ENCODE results near the gene TMEM161B. TPM values are rescaled to one million over a fixed set of nuclear protein-coding genes. Genes with fewer than 3 reads are reported as not detected.
A peak's percentile ranks its signal among the peaks of the same experiment; 100 is the strongest.
"Not testable (repeated sequence)": the region's sequence is repeated elsewhere in the genome, so short reads cannot be mapped to it uniquely, and the experiment has no call there.

TMEM161B gene
- total RNA-seq, 1 donor from 2014 or later: 21.5 TPM

- TF ChIP-seq CTCF (IDR thresholded peaks at IDR 0.05; ENCODE audit: partially characterized antibody, unreplicated experiment): no peak
- H3K27me3 Mint-ChIP-seq (ENCODE audit: unreplicated experiment): no peaks in the 10 kb centered on the region
- H3K9me3 Mint-ChIP-seq (ENCODE audit: unreplicated experiment): peaks cover 1% of the 10 kb centered on the region
- no peaks in the 10 kb centered on the region for H3K36me3 Mint-ChIP-seq (ENCODE audit: unreplicated experiment)
- H3K4me3 Mint-ChIP-seq (ENCODE audit: unreplicated experiment): no peak overlapping the region
- H3K27ac Mint-ChIP-seq (ENCODE audit: unreplicated experiment): no peak overlapping the region
- no peak for DNase-seq
- no peaks in the 10 kb centered on the region for H3K4me1 Mint-ChIP-seq (ENCODE audit: low read depth, unreplicated experiment)
Measured at GRCh38 chr5:88276378-88276777, 7.7 kb upstream of the TMEM161B start.

GRCh38 chr5:88275581-88275980, 6.9 kb upstream of the TMEM161B start:
- Mint-ChIP-seq H3K36me3 (ENCODE audit: unreplicated experiment) (no peaks in the 10 kb centered on the region), H3K9me3 (ENCODE audit: unreplicated experiment) (peaks cover 1% of the 10 kb centered on the region)

DNA sequence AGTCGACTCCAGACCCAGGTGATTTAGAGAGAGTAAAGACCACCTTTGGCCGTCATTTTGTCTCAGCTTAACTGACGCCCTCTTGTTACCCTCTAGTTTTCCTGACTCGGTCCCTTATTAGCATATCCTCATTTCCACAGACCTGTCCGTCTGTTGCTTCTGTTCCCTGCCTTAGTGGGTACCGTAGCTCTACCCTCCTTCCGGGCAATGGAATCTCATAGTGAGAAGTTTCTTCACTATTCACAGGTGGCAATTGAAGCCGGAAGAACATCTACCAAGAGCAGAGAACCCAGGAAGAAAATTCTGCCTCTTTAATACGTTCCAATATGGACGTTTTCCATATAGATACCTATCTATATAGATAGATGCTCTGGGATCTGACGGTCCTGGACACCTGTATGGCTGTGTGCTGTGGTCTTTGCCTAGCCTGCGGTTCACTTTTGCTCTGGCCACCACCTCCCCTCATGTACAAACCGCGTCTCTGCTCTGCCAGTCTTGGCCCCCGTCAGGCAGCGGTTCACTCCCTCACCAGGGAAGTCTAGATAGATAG, 652 bp upstream of the TMEM161B start:
- Mint-ChIP-seq H3K4me1 (ENCODE audit: low read depth, unreplicated experiment) (peaks cover 6% of the 10 kb centered on the region), H3K36me3 (ENCODE audit: unreplicated experiment) (peaks cover 5% of the 10 kb centered on the region), H3K4me3 (ENCODE audit: unreplicated experiment) (peak overlapping the region; percentile 100), H3K27me3 (ENCODE audit: unreplicated experiment) (no peaks in the 10 kb centered on the region), H3K27ac (ENCODE audit: unreplicated experiment) (peak overlapping the region; percentile 77), H3K9me3 (ENCODE audit: unreplicated experiment) (peaks cover 9% of the 10 kb centered on the region)
- no peak for TF ChIP-seq CTCF (IDR thresholded peaks at IDR 0.05; ENCODE audit: partially characterized antibody, unreplicated experiment)
- no peak for DNase-seq

More at GRCh38 chr5:88275581-88275980, 6.9 kb upstream of the TMEM161B start:
- H3K27me3 Mint-ChIP-seq (ENCODE audit: unreplicated experiment): no peaks in the 10 kb centered on the region
- DNase-seq: no peak
- H3K27ac Mint-ChIP-seq (ENCODE audit: unreplicated experiment): no peak overlapping the region
- H3K4me1 Mint-ChIP-seq (ENCODE audit: low read depth, unreplicated experiment): no peaks in the 10 kb centered on the region
- no peak for TF ChIP-seq CTCF (IDR thresholded peaks at IDR 0.05; ENCODE audit: partially characterized antibody, unreplicated experiment)
- no peak overlapping the region for H3K4me3 Mint-ChIP-seq (ENCODE audit: unreplicated experiment)

DNA sequence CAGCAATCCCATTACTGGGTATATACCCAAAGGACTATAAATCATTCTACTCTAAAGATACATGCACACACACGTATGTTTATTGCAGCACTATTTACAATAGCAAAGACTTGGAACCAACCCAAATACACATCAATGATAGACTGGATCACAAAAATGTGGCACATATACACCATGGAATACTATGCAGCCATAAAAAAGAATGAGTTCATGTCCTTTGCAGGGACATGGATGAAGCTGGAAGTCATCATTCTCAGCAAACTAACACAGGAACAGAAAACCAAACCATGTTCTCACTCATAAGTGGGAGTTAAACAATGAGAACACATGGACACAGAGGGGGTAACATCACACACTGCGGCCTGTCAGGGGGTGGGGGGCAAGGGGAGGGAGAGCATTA, 4.1 kb downstream of the TMEM161B start:
- not testable (repeated sequence) for H3K4me1 Mint-ChIP-seq (ENCODE audit: low read depth, unreplicated experiment); H3K36me3 Mint-ChIP-seq (ENCODE audit: unreplicated experiment); H3K27ac Mint-ChIP-seq (ENCODE audit: unreplicated experiment); H3K9me3 Mint-ChIP-seq (ENCODE audit: unreplicated experiment); H3K4me3 Mint-ChIP-seq (ENCODE audit: unreplicated experiment); H3K27me3 Mint-ChIP-seq (ENCODE audit: unreplicated experiment); DNase-seq

- Mint-ChIP-seq H3K27me3 (ENCODE audit: unreplicated experiment) (no peaks in the 10 kb centered on the region), H3K4me1 (ENCODE audit: low read depth, unreplicated experiment) (peaks cover 6% of the 10 kb centered on the region), H3K4me3 (ENCODE audit: unreplicated experiment) (no peak overlapping the region), H3K27ac (ENCODE audit: unreplicated experiment) (no peak overlapping the region), H3K9me3 (ENCODE audit: unreplicated experiment) (peaks cover 5% of the 10 kb centered on the region), H3K36me3 (ENCODE audit: unreplicated experiment) (peaks cover 5% of the 10 kb centered on the region)
- DNase-seq: no peak
- no peak for TF ChIP-seq CTCF (IDR thresholded peaks at IDR 0.05; ENCODE audit: partially characterized antibody, unreplicated experiment)
Measured at GRCh38 chr5:88263349-88263748, 5.3 kb downstream of the TMEM161B start.

All from glutamatergic neuron (in vitro differentiated cells).